ELR (cell line): ENCODE data around the gene PTPN5.
"Not testable (repeated sequence)": the region's sequence is repeated elsewhere in the genome, so short reads cannot be mapped to it uniquely, and the experiment has no call there.

ENCODE experiments used
- DNase-seq: peaks from one replicate; pipeline ENCODE4 v3.0.0-alpha.2; 2015; ENCODE audit warnings: low read depth

Gene PTPN5

DNA sequence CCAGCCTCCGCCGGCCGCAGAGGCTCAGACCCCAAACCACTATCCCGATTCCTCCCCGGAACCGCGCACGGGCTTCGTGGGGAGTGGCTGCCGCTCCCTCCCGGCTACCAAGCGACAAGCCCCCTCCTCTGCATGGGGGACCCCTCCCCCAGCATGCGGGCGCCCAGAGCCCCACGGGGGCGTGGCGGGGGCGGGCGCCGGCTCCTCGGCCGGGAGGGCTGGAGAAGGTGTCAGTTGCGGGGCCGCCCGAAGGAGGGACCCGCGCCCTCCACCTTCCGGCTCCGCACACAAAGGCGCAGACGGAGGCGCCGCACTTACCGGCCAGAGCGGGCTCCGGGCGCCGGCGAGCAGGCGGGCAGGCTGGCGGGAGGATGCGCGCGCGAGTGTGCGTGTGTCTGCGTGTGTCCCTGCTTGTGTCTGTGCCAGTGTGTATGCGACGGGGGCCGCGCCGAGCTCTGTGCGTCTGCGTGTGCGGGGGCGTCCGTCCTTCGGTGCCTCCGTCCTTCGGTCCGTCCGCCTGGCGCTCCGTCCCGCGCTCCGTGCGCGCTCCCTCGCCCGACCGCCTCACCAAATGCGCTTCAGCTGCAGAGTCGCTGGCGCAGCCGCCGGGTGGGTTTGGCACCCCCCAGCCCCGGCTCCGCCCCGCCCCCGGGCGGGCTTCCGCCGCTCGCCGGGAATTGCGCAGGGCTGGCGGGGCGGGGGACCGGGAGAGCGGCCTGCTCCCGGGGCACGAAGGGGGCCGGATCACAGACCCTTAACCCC, at the start of gene PTPN5:
PTPN5 (minus strand) TSS at position 592 of the 762 bp plus-strand sequence. CDS start 19,840 bp downstream, outside the sequence.
- no peak for DNase-seq

- DNase-seq: no peak
Observed at GRCh38 chr11:18836417-18836816, 44.8 kb upstream of the PTPN5 start.

DNA sequence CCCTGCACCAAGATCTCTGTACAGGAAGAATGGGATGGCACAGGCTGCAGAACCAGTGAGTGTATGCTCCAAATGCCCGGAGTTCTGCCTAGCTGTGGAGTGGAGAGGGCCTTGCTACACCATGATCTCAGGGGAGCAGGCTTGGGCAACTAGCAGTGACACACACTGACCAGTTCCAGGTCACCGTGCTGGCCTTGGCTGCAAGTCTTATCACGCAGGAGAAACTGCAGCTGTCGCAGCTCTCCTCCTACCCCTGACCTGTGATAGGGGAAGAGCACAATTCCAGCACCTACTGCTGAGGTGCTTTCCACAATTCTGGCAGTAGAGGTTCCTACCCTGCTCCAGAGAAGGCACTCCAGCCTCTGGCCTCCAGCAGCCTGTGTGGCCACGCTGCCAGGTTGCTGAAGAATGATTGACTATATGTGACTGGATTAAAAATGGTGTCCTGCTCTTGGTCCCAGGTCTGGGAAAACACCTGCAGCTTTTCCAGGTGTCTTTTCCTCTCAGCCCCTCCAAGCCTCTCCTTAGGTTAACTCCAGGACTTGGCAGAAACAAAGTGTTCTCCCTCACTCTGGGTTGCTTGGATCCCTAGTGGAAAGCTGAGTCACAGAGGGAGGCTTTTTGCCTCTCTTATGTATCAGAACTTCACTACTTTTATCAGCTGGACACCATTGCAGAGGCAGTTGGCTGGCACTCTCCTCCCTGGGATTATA, 43.3 kb upstream of the PTPN5 start:
- no peak for DNase-seq

DNA sequence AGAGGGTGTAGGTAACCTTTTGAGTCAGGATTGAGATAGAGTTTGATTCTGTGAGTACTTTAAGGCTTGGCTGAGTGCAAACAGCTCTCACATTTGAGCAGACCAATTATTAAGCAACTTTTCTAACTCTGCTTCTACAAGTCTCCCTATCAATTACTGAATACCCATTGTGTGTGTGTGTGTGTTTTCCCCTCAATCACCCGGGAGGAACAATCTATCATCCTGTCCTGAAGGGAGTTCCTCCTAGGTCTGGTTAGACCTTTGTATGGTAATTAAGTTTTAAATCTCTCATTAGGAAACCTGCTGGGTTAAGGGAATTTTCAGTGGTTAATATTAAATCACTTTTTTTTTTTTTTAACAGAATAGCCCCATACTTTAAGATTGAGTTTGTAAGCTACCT, 28.6 kb upstream of the PTPN5 start:
- DNase-seq: not testable (repeated sequence)

DNA sequence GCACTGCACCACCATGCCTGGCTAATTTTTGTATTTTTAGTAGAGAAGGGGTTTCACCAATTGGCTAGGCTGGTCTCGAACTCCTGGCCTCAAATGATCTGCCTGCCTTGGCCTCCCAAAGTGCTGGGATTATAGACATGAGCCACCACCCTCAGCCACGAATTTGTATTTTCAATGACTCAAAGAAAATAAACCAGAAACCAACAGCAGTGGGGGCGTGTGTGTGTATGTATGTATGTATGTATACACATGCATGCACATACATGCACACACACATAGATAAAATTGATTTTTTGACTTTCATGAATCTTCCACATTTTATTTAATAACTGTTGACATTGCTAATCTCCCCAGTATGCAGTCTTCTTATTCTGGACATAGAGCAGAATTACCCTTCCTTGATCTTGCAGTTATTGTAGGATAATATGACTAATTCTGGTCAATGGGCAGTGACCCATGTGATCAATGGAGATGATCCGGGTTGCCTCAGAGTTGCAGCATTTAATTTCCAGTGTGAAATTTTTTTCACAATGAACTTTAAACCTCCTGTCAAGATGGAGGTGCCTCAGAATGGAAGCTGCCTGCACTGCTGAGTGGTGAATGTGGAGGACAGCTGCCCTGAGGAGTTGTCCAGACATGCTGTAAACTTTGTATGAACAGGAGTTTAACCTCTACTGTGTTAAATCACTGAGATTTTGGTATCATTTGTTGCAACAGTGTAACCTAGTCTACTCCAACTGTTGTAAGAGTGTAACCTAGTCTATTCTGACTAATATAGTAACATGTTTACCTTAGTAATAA, 12.8 kb upstream of the PTPN5 start:
- DNase-seq: no peak

DNA sequence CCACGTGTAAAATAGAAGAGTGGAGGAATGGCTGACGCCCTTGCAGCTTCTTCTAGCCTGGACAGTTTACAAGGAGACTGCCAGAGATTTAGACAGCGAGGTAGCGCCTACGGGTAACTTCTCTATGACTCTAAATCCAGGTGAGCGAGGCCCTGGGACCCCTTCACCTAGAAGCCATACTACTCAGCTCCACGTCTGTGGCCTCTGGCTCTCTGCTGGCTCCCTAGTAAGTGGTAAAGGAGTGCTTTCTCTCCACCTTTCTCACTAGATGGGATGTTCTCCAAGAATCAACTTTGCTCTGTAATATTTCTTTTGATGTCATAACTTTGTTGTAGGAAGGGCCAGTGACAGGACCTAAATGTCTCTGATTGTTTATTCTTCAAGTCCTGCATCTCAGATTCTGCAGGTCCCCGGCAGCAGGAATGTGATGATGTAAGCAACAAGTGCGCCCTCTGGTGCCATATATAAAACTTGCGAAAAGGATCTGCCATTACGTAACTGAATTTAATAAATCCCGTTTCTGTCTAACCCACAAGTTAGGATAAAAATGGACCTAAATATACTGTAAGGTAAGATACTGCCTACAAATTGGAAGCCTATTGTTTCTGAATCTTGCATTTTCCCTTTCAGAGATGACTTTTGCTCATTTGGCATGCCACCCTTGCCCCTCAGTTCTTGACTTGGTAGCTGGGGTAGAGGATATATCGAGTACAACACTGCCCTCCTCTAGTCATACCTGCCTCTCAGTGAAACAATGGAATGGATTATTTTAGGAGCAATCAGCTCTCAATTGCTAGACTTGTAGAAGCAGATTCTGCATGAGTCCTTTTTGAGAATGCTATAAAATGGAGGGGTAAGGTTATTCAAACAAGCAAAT, 11.0 kb upstream of the PTPN5 start:
- peak; percentile 75 for DNase-seq

DNA sequence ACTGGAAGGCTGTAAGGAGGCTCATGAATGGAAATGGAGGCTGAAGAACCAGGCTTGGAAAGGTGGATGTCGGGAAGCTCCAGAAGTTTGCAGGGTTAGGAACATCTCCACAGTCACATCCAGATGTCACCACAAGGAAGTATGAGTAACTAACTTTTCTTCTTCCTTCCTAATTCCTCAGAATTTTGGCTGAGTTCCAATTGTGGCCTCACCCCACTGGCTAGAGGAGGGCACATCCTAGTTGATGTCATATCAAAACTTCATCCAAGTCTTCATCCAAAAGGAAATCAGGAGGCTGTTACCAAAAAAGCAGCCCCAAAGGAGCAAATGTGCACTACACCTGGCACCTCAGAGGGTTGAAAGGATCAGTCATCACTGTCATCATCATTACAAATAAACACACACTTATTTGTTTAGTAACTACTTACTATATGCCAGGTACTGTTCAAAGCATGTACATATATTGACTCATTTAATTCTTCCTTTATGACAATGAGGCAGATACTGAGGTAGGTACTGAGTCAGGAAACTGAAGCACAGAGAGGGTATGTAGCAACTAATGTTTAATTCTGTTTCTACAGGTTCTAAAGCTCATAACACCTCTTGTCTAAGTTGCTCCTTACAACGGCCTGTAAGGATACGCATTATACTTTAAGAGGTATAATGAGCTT, 7.3 kb upstream of the PTPN5 start:
- DNase-seq: no peak

GRCh38 chr11:18794956-18795355, 3.4 kb upstream of the PTPN5 start:
- no peak for DNase-seq

- DNase-seq: no peak
Observed at GRCh38 chr11:18792827-18793226, 1.2 kb upstream of the PTPN5 start.

- no peak for DNase-seq
Observed at GRCh38 chr11:18791969-18792628, 501 bp upstream of the PTPN5 start.

- DNase-seq: no peak
Observed at GRCh38 chr11:18790883-18791206, 753 bp downstream of the PTPN5 start.

- no peak for DNase-seq
Observed at GRCh38 chr11:18789942-18790341, 1.7 kb downstream of the PTPN5 start.

- DNase-seq: no peak
Observed at GRCh38 chr11:18785411-18785810, 6.2 kb downstream of the PTPN5 start.

DNA sequence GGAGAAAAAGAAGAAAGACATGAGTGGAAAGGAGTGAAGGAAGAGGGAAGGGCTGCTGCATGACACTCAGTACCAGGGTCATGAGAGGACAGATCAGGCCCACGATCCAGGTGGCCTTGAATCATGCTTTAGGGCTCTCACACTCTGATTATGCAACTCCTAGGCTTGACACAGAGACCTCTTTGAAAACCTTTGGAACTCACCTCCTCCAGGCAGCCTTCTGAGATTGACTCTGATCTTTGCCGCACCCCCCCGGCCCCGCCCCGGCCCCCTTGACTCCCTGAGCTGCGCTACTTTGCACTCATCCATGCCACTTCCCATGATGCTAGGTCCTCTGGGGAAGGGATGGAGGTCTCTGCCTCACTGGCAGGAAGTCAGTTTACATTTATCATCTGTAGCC, 10.7 kb downstream of the PTPN5 start:
- no peak for DNase-seq

GRCh38 chr11:18780329-18780728, 11.3 kb downstream of the PTPN5 start:
- DNase-seq: no peak

GRCh38 chr11:18778468-18778867, 13.1 kb downstream of the PTPN5 start:
- DNase-seq: no peak

- no peak for DNase-seq
Observed at GRCh38 chr11:18776324-18776723, 15.3 kb downstream of the PTPN5 start.

DNA sequence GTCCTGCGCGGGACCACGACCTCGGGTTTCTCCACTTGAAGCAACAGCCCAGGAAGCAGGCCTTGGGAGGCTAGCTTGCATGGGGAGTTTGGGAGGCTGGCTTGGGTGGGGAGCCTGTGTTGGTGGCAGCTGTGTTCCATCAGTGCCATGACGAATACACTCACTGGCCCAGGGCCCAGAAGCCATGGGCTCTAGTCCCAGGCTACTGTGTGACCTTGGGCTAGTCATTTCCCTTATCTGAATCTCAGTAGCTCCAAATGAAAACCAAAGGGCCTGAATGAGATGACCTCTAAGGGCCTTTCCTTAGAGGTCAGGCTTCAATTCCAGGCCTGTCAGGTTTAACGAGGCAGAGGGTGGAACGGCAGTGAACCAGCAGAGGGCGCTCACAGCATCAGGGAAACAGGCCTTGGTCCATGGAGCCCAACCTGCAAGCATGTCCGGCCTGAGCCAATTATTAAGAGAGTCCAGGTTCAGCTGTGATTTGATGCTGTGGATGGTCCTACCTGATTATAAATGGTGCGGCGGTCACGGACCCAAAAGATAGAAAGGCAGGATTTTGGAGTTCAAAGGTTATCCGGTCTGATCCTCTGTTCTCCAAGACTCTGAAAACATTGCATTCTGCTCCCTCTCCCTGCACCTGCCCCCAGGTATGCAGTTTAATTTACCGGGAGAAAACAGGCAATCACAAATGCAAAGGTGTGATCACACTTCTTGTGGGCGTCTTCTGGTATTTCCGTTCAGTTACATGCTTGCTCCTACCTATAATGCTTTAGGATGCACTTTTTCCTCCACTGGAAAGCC, 15.9 kb downstream of the PTPN5 start:
- peak; percentile 70 for DNase-seq

DNA sequence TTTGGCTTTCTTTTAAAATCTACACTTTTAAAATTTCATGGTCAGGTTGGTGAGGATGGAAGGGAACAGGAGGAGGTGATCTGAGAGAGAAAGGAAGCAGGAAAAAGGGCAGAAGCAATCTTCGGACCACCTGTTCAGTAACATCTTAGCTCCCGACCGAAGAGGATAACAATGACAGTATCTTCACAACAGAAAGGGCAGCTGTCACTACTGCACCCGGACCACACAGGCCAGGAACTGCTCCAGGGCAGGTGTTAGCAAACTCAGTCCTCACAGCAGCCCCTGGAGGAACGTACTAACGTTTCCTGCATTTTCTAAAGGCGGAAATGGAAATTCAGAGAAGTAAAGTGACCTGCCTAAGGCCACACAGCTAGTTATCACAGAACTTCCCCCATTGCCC, 16.8 kb downstream of the PTPN5 start:
- DNase-seq: no peak

DNA sequence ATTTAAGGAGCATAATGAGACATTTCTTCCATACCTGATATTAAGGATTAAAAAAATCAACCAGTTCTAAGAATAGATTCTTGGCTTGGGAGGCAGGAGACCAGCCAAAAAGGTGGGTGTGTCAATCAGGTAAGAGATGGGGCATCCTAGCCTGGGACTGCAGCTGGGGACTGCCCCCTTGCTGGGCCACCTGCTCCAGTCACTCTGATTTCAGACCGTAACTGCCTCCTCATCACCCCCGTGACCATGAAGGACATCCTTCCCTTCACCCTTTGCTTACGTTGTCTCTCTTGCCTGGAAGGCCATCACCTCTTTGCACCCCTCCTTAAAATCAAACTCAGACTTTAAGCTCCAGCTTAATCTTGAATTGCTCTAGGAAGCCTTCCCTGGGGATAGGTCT, 17.9 kb downstream of the PTPN5 start:
- no peak for DNase-seq
